Panc1 (cell line): Measurements from ENCODE around the gene PRR5L. TPM values are rescaled to one million over a fixed set of nuclear protein-coding genes. Genes with fewer than 3 reads are reported as not detected.
A peak's percentile ranks its signal among the peaks of the same experiment; 100 is the strongest.

Experiments used
- ATAC-seq: fragments of 200-7000 bp; cut with Tn5 transposase; 2 replicates; pipeline ENCODE4 v1.9.1; 2020; ENCODE audit warnings: mild to moderate bottlenecking, moderate library complexity
- BruUV-seq: library from RNA; stranded (reverse); fragments of 400-500 nt; replicated peaks from 2 replicates; lab custom pipeline; 2021; lab: Mats Ljungman, UMichigan
- CTCF ChIA-PET: fragments of 300-600 bp; sonication (Branson Sonifier 250); formaldehyde crosslinking; loops from one replicate; lab custom pipeline; 2022; ENCODE audit warnings: antibody characterized with exemption; lab: Charles Lee
- POLR2A ChIA-PET: fragments of 300-600 bp; sonication (Branson Sonifier 250); formaldehyde crosslinking; loops from one replicate; lab custom pipeline; 2022; ENCODE audit warnings: antibody characterized with exemption; lab: Charles Lee
- DNase-seq: peaks from one replicate; pipeline ENCODE4 v3.0.0-alpha.2; 2010; ENCODE audit warnings: low read depth, low spot score
- H3K27ac ChIP-seq: 2 replicates; pipeline ENCODE4 v1.5.1; 2011; ENCODE audit warnings: mild to moderate bottlenecking, low read length, inconsistent platforms
- H3K27me3 ChIP-seq: fragments of 200-500 bp; sonication (Bioruptor generic); 2 replicates; pipeline ENCODE4 v1.6.0; 2014; ENCODE audit warnings: low read length, inconsistent platforms; ENCODE audit not compliant: control insufficient read depth, insufficient read depth
- H3K36me3 ChIP-seq: fragments of 200-500 bp; sonication (Bioruptor generic); 2 replicates; pipeline ENCODE4 v1.5.1; 2014; ENCODE audit warnings: inconsistent platforms, mild to moderate bottlenecking, low read length, moderate library complexity; ENCODE audit not compliant: control insufficient read depth, insufficient read depth
- H3K4me1 ChIP-seq: 2 replicates; pipeline ENCODE4 v1.5.1; 2011; ENCODE audit warnings: inconsistent platforms, mild to moderate bottlenecking, low read length, moderate library complexity; ENCODE audit not compliant: control insufficient read depth, insufficient read depth
- H3K4me3 ChIP-seq, 2 experiments: 2 replicates each; pipeline ENCODE4 v1.5.1; 2011 to 2012; ENCODE audit warnings: low read depth in 2 of 2, low read length in 2 of 2, mild to moderate bottlenecking in 2 of 2, inconsistent platforms in 1 of 2, moderate library complexity in 1 of 2
- H3K9me3 ChIP-seq: fragments of 200-500 bp; sonication (Bioruptor generic); 2 replicates; pipeline ENCODE4 v1.5.1; 2014; ENCODE audit warnings: low read depth, mild to moderate bottlenecking, inconsistent platforms, low read length, moderate library complexity; ENCODE audit not compliant: control insufficient read depth, insufficient read depth
- POLR2AphosphoS5 ChIP-seq: IDR thresholded peaks from 2 replicates; pipeline ENCODE4 v1.6.1; 2012; ENCODE audit warnings: mild to moderate bottlenecking, low read depth, low read length, moderate library complexity
- SIN3A ChIP-seq: IDR thresholded peaks from 2 replicates; pipeline ENCODE4 v1.6.1; 2012; ENCODE audit warnings: low read depth, mild to moderate bottlenecking, low read length, moderate library complexity, borderline replicate concordance; ENCODE audit not compliant: insufficient read depth
- TCF7L2 ChIP-seq: IDR thresholded peaks from 2 replicates; pipeline ENCODE4 v1.6.1; 2011; ENCODE audit warnings: mild to moderate bottlenecking, low read depth, low read length, inconsistent platforms
- in situ Hi-C: cut with HindIII; loops from 2 replicates; pipeline ENCODE4 v1.10.0; 2016; ENCODE audit warnings: low sequenced_read_pairs, low pct_unique_long_range_greater_than_20kb
- intact Hi-C: fragments of 100-400 bp; cut with micrococcal nuclease; formaldehyde crosslinking; loops from one replicate; pipeline ENCODE4 v1.10.0; 2022; ENCODE audit not compliant: unreplicated experiment
- total RNA-seq: library from RNA; stranded (reverse); gene quantifications from one replicate; pipeline ENCODE4 v1.2.1, GENCODE V29; 2021; ENCODE audit not compliant: unreplicated experiment
- TF ChIP-seq, protein P1 (sequence below), 2 experiments: IDR thresholded peaks; 2 replicates each; pipeline ENCODE4 v1.6.1; 2011 to 2012; ENCODE audit warnings: low read depth in 2 of 2, control low read depth in 1 of 2, low read length in 1 of 2, mild to moderate bottlenecking in 1 of 2, moderate library complexity in 1 of 2; ENCODE audit not compliant: insufficient read depth in 1 of 2
- TF ChIP-seq, protein P2 (sequence below): fragments of 450-650 bp; IDR thresholded peaks from 2 replicates; pipeline ENCODE4 v1.5.1; 2017; ENCODE audit warnings: mild to moderate bottlenecking

Gene PRR5L
- total RNA-seq, 1 experiment from 2014 or later: 0.36 TPM

DNA sequence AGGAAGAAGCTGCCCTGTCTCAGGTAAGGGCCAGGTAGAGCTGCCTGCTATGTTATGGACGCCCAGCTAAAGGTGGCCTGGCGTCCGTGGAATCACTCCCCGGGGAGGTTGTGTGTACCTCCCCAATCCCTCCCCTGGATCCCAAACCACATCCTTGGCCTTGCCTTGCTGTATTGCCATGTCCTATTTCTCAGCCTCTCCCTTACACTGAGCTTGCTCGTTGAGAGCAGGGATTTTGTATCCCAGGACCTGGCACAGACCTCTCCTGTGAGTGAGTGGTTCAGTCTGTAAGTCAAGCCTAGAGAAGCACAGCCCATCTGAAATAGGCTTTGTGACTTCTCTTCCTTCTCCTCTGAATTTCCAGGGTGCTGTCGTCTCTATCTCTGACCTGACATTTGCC, 160.1 kb downstream of the PRR5L start:
- H3K36me3 ChIP-seq: no peaks in the 10 kb centered on the region
- DNase-seq: no peak
- BruUV-seq: no TSS peak
- no peaks in the 10 kb centered on the region; the same call in 1 of the 2 replicates for H3K4me1 ChIP-seq
- intact Hi-C loops (no loop called here), in situ Hi-C loops (no loop called here)
- no peaks in the 10 kb centered on the region for H3K27me3 ChIP-seq
- H3K4me3 ChIP-seq: no peak overlapping the region
- no peaks in the 10 kb centered on the region for H3K9me3 ChIP-seq
- ChIA-PET CTCF (no interaction called here), POLR2A (no interaction called here)
- TF ChIP-seq TCF7L2 (no peak), POLR2AphosphoS5 (no peak), SIN3A (no peak)
- TF ChIP-seq, protein P1, sequence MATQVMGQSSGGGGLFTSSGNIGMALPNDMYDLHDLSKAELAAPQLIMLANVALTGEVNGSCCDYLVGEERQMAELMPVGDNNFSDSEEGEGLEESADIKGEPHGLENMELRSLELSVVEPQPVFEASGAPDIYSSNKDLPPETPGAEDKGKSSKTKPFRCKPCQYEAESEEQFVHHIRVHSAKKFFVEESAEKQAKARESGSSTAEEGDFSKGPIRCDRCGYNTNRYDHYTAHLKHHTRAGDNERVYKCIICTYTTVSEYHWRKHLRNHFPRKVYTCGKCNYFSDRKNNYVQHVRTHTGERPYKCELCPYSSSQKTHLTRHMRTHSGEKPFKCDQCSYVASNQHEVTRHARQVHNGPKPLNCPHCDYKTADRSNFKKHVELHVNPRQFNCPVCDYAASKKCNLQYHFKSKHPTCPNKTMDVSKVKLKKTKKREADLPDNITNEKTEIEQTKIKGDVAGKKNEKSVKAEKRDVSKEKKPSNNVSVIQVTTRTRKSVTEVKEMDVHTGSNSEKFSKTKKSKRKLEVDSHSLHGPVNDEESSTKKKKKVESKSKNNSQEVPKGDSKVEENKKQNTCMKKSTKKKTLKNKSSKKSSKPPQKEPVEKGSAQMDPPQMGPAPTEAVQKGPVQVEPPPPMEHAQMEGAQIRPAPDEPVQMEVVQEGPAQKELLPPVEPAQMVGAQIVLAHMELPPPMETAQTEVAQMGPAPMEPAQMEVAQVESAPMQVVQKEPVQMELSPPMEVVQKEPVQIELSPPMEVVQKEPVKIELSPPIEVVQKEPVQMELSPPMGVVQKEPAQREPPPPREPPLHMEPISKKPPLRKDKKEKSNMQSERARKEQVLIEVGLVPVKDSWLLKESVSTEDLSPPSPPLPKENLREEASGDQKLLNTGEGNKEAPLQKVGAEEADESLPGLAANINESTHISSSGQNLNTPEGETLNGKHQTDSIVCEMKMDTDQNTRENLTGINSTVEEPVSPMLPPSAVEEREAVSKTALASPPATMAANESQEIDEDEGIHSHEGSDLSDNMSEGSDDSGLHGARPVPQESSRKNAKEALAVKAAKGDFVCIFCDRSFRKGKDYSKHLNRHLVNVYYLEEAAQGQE (IDR thresholded peaks at IDR 0.05; ENCODE audit: insufficient read depth in 1 of 2, low read depth in 2 of 2, low read length in 1 of 2): no peak
- TF ChIP-seq, protein P2, sequence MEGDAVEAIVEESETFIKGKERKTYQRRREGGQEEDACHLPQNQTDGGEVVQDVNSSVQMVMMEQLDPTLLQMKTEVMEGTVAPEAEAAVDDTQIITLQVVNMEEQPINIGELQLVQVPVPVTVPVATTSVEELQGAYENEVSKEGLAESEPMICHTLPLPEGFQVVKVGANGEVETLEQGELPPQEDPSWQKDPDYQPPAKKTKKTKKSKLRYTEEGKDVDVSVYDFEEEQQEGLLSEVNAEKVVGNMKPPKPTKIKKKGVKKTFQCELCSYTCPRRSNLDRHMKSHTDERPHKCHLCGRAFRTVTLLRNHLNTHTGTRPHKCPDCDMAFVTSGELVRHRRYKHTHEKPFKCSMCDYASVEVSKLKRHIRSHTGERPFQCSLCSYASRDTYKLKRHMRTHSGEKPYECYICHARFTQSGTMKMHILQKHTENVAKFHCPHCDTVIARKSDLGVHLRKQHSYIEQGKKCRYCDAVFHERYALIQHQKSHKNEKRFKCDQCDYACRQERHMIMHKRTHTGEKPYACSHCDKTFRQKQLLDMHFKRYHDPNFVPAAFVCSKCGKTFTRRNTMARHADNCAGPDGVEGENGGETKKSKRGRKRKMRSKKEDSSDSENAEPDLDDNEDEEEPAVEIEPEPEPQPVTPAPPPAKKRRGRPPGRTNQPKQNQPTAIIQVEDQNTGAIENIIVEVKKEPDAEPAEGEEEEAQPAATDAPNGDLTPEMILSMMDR: no peak
- no peak overlapping the region for H3K27ac ChIP-seq
- peak; percentile 39; the same call in 1 of the 2 replicates for ATAC-seq

DNA sequence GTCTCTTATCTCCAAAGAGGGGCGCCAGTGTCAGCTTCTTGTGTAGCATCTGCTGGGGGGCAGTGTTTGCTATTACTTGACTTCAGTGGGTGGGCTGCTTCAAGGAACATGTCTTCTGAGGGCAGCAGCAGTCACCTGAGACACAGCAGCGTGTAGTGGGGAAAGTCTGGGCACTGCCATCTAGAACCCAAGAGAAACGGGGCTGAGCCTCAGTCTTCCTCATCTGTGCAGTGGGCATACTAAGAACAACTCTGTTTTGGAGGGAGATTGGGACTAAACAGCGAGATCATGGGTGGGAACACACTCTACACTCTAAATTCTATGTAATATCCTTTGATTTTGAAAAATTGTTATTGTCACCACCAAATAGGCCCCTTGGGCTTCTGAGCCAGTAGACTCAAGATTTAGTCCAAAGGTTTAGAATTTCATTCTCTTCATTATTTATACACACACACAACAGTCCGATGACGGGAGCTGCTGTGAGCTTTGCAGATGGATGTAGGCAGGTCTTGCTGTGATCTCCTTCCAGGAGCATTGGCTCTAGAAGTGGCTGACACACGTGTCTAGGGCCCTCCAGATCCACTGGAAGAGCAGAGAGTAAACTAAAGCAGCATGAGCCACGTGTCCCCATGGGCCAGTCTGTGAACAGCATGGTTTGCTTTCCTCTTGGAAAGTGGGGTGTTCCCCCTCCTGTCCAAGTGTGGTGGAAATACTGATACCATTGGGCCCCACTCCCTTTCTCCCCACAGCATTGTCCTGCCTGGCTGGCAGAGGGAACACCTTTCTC, 162.2 kb downstream of the PRR5L start:
- CTCF ChIA-PET: no interaction called here
- in situ Hi-C loops: no loop called here

More for the DNA sequence above, 162.2 kb downstream of the PRR5L start:
- POLR2A ChIA-PET: no interaction called here
- DNase-seq (no peak), ATAC-seq (no peak)
- TF ChIP-seq POLR2AphosphoS5 (no peak), TCF7L2 (no peak), SIN3A (no peak)
- TF ChIP-seq, protein P2: no peak
- TF ChIP-seq, protein P1 (IDR thresholded peaks at IDR 0.05; ENCODE audit: insufficient read depth in 1 of 2, low read depth in 2 of 2, low read length in 1 of 2): no peak
- Histone ChIP-seq H3K4me1 (no peaks in the 10 kb centered on the region; the same call in 1 of the 2 replicates), H3K4me3 (no peak overlapping the region), H3K36me3 (no peaks in the 10 kb centered on the region), H3K27me3 (no peaks in the 10 kb centered on the region), H3K27ac (no peak overlapping the region), H3K9me3 (no peaks in the 10 kb centered on the region)
- BruUV-seq: no TSS peak
- intact Hi-C loops: no loop called here
